Activated naive CD8-positive, alpha-beta T cell treated with anti-CD3 and anti-CD28 coated beads, Interleukin-2, amount 50 U/mL, for 24 hours (primary cell): Measurements from ENCODE around the gene MAD1L1.

ENCODE experiments used
- ATAC-seq: fragments of 150-1000 bp; cut with Tn5 transposase; one replicate; pipeline ENCODE4 v1.10.0; 2021
- DNase-seq: peaks from one replicate; pipeline ENCODE4 v3.0.0; 2021
- H3K27ac Mint-ChIP-seq: one replicate; pipeline ENCODE4 v1.8.0; 2021; ENCODE audit warnings: mild to moderate bottlenecking, mixed read lengths
- H3K27me3 Mint-ChIP-seq: one replicate; pipeline ENCODE4 v1.8.0; 2021; ENCODE audit warnings: mixed read lengths
- H3K36me3 Mint-ChIP-seq: one replicate; pipeline ENCODE4 v1.8.0; 2021; ENCODE audit warnings: low read depth, mixed read lengths
- H3K4me1 Mint-ChIP-seq: one replicate; pipeline ENCODE4 v1.8.0; 2021; ENCODE audit warnings: mixed read lengths
- H3K4me3 Mint-ChIP-seq: one replicate; pipeline ENCODE4 v1.8.0; 2021; ENCODE audit warnings: mild to moderate bottlenecking, moderate library complexity, mixed read lengths
- H3K9me3 Mint-ChIP-seq: one replicate; pipeline ENCODE4 v1.8.0; 2021; ENCODE audit warnings: mixed read lengths

MAD1L1 gene

DNA sequence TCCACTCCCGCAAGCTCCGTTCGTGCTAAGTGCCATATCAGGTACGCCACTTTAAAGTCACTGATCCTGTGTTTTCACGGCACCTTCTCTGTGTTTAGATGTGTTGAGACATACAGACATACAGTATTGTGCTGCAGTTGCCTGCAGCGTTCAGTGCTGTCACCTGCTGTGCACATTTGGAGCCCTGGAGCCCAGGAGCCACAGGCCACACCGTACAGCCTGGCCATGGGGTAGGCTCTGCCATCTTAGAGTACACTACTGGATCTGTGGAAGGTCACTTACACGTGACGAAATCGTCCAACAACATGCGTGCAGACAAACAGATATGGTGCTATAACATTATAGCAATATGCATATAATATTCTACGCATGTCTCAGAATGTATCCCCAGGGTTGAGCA, 451.4 kb downstream of the MAD1L1 start:
- no peak overlapping the region for H3K4me3 Mint-ChIP-seq
- H3K9me3 Mint-ChIP-seq = peaks cover 16% of the 10 kb centered on the region
- H3K27ac Mint-ChIP-seq = no peak overlapping the region
- H3K4me1 Mint-ChIP-seq = peaks cover 6% of the 10 kb centered on the region
- peaks cover 17% of the 10 kb centered on the region for H3K27me3 Mint-ChIP-seq
- no peak for ATAC-seq
- no peak for DNase-seq
- H3K36me3 Mint-ChIP-seq = peaks cover 3% of the 10 kb centered on the region

DNA sequence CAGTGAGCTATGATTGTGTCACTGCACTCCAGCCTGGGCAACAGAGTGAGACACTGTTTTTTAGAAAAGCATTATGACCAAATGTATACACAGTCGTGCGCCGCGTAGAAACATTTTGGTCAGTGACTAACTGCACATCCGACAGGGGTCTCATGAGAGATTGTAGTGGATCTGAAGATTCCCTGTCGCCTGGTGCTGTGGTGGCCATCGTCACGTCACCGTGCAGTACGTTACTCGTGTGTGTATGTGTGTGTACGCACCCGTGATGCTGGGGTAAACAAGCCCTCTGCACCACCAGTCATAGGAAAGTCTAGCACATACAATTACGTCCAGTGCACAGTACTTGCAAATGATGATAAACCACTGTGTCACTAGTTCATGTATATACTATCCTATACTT, 453.3 kb downstream of the MAD1L1 start:
- H3K9me3 Mint-ChIP-seq = peaks cover 10% of the 10 kb centered on the region
- DNase-seq (no peak), ATAC-seq (no peak)
- no peak overlapping the region for H3K27ac Mint-ChIP-seq
- H3K4me3 Mint-ChIP-seq = no peak overlapping the region
- H3K36me3 Mint-ChIP-seq = peaks cover 3% of the 10 kb centered on the region
- no peaks in the 10 kb centered on the region for H3K4me1 Mint-ChIP-seq
- peaks cover 12% of the 10 kb centered on the region for H3K27me3 Mint-ChIP-seq

DNA sequence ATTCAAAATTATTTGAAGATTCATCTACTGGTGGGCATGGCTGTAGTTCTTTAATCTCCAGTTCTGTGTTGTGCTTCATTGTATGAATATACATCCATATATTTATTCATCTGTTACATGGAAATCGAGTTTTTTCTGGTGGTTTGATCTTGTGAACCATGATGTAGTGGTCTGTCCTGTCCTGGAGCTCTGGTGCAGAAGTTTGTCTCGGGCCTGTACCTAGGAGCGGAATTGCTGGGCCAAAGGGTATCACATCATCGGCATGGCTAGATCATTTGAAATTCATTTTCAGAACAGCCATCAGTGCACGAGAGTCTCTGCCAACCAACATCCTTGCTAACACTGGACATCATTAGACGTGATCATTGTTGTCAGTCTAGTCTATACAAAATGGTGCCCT, 455.6 kb downstream of the MAD1L1 start:
- Mint-ChIP-seq H3K36me3 (peaks cover 3% of the 10 kb centered on the region), H3K4me3 (no peak overlapping the region), H3K9me3 (peaks cover 17% of the 10 kb centered on the region), H3K4me1 (no peaks in the 10 kb centered on the region), H3K27me3 (peaks cover 12% of the 10 kb centered on the region), H3K27ac (no peak overlapping the region)
- DNase-seq (no peak), ATAC-seq (no peak)

- DNase-seq = no peak
- peaks cover 3% of the 10 kb centered on the region for H3K36me3 Mint-ChIP-seq
- no peak overlapping the region for H3K27ac Mint-ChIP-seq
- no peaks in the 10 kb centered on the region for H3K4me1 Mint-ChIP-seq
- ATAC-seq = no peak
- no peak overlapping the region for H3K4me3 Mint-ChIP-seq
- peaks cover 12% of the 10 kb centered on the region for H3K27me3 Mint-ChIP-seq
- peaks cover 17% of the 10 kb centered on the region for H3K9me3 Mint-ChIP-seq
Observed at GRCh38 chr7:1775389-1775788, 457.4 kb downstream of the MAD1L1 start.

GRCh38 chr7:1770331-1770730, 462.4 kb downstream of the MAD1L1 start:
- ATAC-seq (no peak), DNase-seq (no peak)
- Mint-ChIP-seq H3K27ac (no peak overlapping the region), H3K4me1 (no peaks in the 10 kb centered on the region), H3K4me3 (no peak overlapping the region), H3K9me3 (peaks cover 7% of the 10 kb centered on the region), H3K27me3 (no peaks in the 10 kb centered on the region), H3K36me3 (no peaks in the 10 kb centered on the region)

DNA sequence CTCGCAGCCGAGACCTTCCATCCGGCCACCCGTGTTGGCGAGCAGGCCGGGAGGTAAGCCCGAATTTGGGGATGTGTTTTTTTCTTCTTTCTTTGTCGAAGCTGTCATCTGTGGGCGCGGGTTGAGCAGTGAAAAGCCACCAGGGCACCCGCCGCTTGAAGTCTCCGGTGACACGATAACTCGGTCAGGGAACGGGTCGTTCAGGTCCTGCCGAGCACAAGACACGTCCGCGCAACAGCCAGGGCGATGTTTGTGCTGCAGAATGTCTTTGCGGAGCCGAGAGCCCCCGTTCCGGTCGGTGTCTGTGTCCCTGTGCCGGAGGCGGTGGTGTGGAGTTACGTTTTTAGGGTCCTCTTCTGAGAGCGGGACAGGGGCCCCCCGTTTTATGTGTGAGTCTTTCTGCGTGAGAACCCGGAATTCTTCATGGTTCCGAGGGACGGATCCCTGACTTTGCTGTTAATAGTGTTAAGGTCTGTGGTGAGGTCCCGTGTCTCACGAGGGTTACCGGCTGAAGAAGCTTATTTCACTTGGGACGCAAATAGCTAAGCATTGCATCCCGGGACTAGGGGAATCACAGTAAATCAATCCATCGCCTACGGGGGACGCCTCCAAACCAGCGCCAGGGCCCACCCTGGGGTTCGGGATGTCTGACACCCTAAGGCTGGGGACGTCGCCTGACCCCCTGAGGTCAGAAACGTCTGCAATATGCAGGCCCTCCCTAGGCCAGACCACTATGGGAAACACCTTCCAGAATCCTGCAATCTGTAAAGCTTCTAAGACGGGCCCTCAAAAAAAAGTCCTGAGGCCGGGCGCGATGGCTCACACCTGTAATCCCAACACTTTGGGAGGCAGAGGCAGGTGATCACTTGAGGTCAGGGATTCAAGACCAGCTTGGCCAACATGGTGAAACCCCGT, 463.2 kb downstream of the MAD1L1 start:
- no peak for DNase-seq
- no peak for ATAC-seq
- H3K9me3 Mint-ChIP-seq = peaks cover 7% of the 10 kb centered on the region
- H3K4me3 Mint-ChIP-seq = no peak overlapping the region
- H3K36me3 Mint-ChIP-seq = no peaks in the 10 kb centered on the region
- no peaks in the 10 kb centered on the region for H3K4me1 Mint-ChIP-seq
- H3K27ac Mint-ChIP-seq = no peak overlapping the region
- no peaks in the 10 kb centered on the region for H3K27me3 Mint-ChIP-seq

DNA sequence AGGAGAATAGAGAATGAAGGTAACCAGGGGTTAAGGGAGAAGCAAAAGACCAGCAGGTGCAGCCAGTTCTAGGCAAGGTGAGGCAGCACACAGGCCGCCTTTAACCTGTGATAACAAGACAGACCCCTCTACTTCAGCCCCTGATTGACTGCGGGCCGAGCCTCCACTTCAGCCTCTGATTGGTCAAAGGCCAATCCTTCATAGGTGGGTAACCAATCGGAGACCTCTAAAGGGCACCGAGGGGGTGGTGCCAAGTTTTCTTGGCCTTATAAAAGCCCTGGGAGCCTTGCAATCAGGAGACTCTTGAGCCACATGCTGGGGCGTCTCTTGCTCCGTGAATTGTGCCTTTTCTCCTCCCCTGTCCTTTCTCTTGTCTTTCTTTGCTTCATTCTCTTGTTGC, 463.9 kb downstream of the MAD1L1 start:
- Mint-ChIP-seq H3K9me3 (peaks cover 7% of the 10 kb centered on the region), H3K27ac (no peak overlapping the region), H3K4me3 (no peak overlapping the region), H3K27me3 (no peaks in the 10 kb centered on the region), H3K4me1 (no peaks in the 10 kb centered on the region), H3K36me3 (no peaks in the 10 kb centered on the region)
- no peak for ATAC-seq
- no peak for DNase-seq

DNA sequence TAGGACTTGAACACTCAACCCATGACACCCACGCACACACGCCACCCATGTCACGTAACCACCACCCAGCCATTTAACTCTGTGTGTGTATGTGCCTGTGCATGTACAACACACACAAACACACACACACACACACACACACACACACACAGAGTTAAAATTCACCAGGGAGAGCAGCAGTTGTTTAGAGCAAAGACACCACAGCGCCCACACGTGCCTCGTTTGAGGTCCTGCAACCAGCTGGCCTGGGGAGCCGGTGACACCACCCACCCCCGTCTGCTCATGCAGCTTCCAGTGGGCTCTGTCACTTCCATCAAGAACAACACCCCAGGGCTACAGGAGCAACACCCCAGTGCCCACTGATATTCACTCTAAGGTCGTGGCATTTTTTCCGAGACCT, 465.2 kb downstream of the MAD1L1 start:
- Mint-ChIP-seq H3K27me3 (no peaks in the 10 kb centered on the region), H3K36me3 (no peaks in the 10 kb centered on the region), H3K4me3 (no peak overlapping the region), H3K4me1 (no peaks in the 10 kb centered on the region), H3K27ac (no peak overlapping the region), H3K9me3 (no peaks in the 10 kb centered on the region)
- ATAC-seq = no peak
- no peak for DNase-seq
